ENCODE results near the gene EPHA2. TPM values are rescaled to one million over a fixed set of nuclear protein-coding genes. Genes with fewer than 3 reads are reported as not detected.
A peak's percentile ranks its signal among the peaks of the same experiment; 100 is the strongest.

EPHA2 gene
- polyA plus RNA-seq, 1 donor = 15.4 TPM

GRCh38 chr1:16184557-16185303 is 28.9 kb upstream of the EPHA2 start:
- DNase-seq = no peak

GRCh38 chr1:16183765-16184556 is 28.1 kb upstream of the EPHA2 start:
- no peak for DNase-seq

- no peak for DNase-seq
Measured at GRCh38 chr1:16183179-16183578, 27.3 kb upstream of the EPHA2 start.

GRCh38 chr1:16181887-16182719 is 26.2 kb upstream of the EPHA2 start:
- peak; percentile 75 for DNase-seq

- DNase-seq = no peak
Measured at GRCh38 chr1:16180291-16180824, 24.5 kb upstream of the EPHA2 start.

GRCh38 chr1:16178596-16179497 is 23.0 kb upstream of the EPHA2 start:
- no peak for DNase-seq

GRCh38 chr1:16177306-16177705 is 21.4 kb upstream of the EPHA2 start:
- no peak for DNase-seq

GRCh38 chr1:16176653-16177052 is 20.8 kb upstream of the EPHA2 start:
- DNase-seq = no peak

- peak; percentile 82 for DNase-seq
Measured at GRCh38 chr1:16175610-16176553, 20.0 kb upstream of the EPHA2 start.

GRCh38 chr1:16174886-16175598 is 19.2 kb upstream of the EPHA2 start:
- DNase-seq = no peak

GRCh38 chr1:16174261-16174868 is 18.5 kb upstream of the EPHA2 start:
- no peak for DNase-seq

GRCh38 chr1:16173447-16174260 is 17.8 kb upstream of the EPHA2 start:
- no peak for DNase-seq

GRCh38 chr1:16172964-16173446 is 17.1 kb upstream of the EPHA2 start:
- no peak for DNase-seq

- no peak for DNase-seq
Measured at GRCh38 chr1:16172218-16172830, 16.5 kb upstream of the EPHA2 start.

GRCh38 chr1:16171314-16172151 is 15.7 kb upstream of the EPHA2 start:
- no peak for DNase-seq

- no peak for DNase-seq
Measured at GRCh38 chr1:16170283-16170673, 14.4 kb upstream of the EPHA2 start.
